ENCODE measurements around the gene ZCRB1.
A peak's percentile ranks its signal among the peaks of the same experiment; 100 is the strongest.

The ZCRB1 gene

GRCh38 chr12:42326541-42327226 lies 790 bp upstream of the ZCRB1 start:
- DNase-seq = peak in 1 of 2 donors; percentile 21

DNA sequence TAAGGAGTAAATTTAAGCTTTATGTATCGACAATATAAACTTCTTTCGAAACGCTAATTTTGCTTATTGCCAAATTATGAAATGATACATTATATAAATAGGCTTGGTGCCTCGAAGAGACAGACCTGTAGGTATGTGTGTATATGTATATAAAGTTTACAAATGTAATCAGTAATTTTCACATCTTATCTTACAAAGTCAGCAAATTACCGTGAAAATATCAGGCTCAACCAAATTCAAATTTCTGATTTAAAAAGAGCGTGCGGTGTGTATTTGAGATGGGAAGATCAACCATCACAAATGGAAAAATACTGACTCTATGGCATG lies 605 bp downstream of the ZCRB1 start:
- DNase-seq = no peak

DNA sequence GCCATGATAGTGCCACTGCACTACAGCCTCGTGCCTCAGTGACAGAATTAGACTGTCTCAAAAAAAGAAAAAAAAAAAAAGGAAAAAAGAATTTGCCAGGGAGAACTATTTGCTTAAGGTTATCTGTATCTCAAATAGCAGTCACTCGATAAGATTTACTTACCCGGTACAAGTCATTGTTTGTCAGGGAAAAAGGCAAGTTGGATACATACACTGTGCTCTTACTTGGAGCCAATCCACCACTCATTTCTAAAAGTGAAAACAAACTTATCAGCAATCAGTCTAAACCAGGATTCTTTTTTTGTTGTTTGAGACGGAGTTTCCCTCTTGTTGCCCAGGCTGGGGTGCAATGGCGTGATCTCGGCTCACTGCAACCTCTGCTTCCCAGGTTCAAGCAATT lies 2.0 kb downstream of the ZCRB1 start:
- DNase-seq = no peak

DNA sequence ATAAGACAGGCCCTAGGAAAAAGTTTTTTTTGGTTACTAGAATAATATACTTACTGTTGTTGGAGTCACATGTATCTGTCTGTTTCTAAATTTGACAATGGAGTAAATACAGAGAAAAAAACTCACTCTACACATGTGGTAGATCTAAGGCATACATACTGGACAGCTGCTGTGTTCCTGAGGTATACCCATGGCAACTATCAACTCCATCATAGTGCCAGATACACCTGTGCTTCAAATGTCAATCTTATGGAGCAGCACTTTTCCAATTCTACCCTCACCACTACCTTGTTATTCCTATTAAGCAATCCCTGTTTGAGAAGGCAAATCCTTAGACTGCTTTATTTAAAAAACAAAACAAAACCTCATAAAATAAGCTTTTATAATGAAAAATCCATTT lies 3.3 kb downstream of the ZCRB1 start:
- no peak for DNase-seq

- DNase-seq = no peak
Measured at GRCh38 chr12:42320796-42321195, 5.1 kb downstream of the ZCRB1 start.

GRCh38 chr12:42315108-42315507 lies 10.8 kb downstream of the ZCRB1 start:
- no peak for DNase-seq

- DNase-seq = no peak
Measured at GRCh38 chr12:42309996-42310395, 15.9 kb downstream of the ZCRB1 start.

GRCh38 chr12:42308390-42308789 lies 17.5 kb downstream of the ZCRB1 start:
- DNase-seq = no peak

DNA sequence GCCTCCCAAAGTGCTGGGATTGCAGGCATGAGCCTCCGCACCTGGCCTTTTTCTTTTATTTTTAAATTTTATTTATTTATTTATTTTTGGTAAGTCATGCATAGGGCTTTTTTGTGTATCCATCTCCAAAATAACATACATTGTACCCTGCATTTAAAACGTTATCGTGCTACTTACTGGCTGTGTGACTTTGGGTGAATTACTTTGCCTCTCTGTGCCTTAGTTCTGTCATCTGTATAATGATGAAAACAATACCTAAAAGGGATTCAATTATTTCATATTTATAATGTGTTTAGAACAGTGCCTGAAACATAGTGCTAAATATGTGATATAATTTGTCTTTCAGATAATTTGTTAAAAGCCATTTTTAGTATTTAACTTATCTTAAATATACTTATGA lies 19.6 kb downstream of the ZCRB1 start:
- no peak for DNase-seq

GRCh38 chr12:42299392-42300308 lies 26.2 kb downstream of the ZCRB1 start:
- DNase-seq = peak; percentile 68 to 82

DNA sequence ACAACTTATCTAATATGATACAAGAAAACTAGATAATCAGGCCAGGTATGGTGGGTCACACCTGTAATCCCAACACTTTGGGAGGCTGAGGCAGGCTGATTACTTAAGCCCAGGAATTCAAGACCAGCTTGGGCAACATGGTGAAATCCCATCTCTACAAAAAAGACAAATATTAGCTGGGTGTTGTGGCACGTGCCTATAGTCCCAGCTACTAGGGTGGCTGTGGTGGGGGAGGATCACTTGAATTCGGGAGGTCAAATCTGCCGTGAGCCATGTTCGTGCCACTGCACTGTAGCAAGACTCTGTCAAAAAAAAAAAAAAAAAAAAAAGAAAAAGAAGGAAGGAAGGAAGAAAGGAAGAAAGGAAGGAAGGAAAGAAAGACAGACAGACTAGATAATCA lies 27.0 kb downstream of the ZCRB1 start:
- DNase-seq = no peak

DNA sequence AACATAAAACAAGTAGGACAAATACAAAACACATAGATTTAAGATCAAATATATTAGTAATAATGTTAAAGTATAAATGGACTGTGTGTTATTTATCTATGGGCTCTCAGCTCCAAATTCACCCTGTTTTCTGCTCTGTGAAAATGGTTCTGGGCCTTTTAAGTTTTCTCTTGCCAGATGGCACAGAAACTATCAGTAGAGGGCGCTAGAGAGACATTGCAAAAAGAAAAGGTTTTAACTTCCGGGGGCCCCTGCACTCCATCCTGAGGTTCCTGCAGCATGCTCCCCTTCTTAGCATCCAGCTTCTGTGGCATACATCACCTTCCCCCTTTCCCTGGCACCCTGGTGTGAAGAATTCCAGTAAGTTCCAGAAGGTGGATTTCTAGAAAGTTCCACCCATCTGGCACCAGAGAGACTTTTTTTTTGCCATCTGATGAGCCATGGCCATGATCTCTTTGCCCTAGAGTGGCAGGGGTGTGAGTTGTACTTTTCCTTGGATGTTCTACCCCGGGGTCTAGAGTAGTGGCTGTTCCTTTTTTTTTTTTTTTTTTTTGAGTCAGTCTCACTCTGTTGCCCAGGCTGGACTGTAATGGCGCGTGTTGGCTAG lies 29.3 kb downstream of the ZCRB1 start:
- no peak for DNase-seq

DNA sequence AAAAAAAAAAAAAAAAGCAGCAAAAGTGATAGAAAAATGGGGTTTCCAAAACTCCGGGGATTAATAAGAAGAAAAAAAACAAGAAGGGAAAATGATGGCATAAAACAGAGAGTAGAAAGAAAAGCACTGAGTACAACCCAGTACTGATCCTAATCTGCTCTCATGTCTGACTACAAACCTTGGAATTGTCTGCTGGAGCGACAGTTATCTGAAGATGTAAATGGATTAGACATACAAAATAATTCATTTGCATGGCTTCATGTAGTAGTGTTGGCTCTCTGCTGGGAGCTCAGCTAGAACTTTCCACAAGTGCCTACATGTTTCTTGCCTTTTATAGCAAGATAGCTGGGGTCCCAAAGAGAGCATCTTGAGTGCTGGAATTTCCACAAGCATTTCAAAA lies 34.2 kb downstream of the ZCRB1 start:
- DNase-seq = no peak

- DNase-seq = no peak
Measured at GRCh38 chr12:42288544-42288943, 37.4 kb downstream of the ZCRB1 start.

DNA sequence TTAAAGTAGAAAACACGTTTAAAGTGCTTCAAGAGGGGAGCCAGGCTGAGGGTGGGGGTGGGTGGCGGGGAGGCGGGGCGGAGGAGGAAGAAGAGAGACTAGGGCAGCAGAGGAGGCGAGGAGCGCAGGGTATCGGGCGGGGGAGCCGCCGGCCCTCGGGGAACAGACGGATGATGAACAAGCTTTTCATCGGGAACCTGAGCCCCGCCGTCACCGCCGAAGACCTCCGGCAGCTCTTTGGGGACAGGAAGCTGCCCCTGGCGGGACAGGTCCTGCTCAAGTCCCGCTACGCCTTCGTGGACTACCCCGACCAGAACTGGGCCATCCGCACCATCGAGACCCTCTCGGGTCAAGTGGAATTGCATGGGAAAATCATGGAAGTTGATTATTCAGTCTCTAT lies 39.2 kb downstream of the ZCRB1 start:
- no peak for DNase-seq

DNA sequence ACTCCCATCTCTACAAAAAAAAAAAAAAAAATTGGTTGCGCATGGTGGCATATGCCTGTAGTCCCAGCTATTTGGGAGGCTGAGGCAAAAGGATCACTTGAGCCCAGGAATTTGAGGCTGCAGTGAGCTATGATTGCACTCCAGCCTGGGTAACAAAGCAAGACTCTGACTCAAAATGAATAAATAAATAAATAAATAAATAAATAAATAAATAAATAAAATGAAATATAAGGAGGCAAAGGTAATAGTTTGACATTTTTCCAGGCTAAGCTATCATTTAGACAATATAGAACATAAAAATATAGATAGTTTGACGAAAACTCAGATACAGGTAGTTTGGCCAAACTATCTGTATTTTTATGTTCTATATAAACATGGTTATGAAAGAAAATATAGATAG lies 40.5 kb downstream of the ZCRB1 start:
- DNase-seq = no peak

GRCh38 chr12:42284876-42285275 lies 41.0 kb downstream of the ZCRB1 start:
- DNase-seq = no peak

DNA sequence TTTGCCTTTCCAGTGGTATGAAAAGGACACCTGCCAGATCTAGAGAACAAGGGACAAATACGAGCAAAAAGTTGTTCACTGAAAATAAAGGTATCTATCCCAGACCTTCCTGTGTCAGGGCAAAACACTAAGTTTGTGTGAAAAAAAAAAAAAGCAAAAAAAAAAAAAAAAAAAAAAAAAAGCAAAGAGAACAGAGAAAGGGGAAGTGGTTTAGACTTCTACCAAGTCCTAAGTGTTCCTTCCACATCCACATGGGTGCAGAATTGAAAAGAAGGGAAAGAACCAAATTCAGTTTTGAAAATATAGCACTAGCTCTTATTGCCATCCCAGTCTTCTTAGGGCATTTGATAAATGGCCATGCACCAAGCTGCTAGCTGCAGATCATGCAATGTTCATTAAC lies 41.7 kb downstream of the ZCRB1 start:
- DNase-seq = no peak

DNA sequence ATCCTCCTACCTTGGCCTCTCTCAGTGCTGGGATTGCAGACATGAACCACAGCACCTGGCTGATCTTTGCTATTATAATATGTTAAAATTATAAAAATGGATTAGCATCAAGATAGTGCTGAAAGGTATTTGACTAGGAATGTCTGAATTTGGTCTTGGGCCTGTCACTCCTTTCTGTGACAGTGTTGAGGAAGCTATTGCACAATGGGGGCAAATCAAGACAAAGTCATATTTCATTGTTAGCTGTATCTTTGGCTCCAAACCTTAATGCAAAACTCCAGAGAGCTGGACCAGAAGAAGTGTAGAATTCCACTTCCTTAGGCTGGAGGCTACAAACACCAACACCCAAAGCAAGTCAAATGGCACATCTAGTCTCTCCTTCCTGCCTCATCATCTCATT lies 42.2 kb downstream of the ZCRB1 start:
- no peak for DNase-seq

DNA sequence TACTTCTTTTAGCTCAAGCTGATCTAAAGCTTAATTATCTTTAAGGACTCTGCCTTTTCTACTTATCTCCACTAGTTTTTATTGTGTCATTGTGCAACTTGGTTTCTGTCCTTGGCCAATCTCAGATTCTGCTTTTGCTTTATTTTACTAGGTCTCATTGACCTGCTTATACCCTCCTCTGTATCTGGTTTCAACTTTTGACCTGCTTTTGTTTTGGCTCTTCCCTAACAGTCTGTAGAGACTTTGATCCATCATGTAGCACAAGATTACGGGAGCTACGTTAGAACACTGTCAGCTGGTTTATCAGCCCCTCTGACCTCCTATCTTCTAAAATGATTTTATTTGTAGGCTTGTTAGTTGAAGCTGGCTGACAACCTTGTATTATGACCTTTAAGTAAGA lies 43.6 kb downstream of the ZCRB1 start:
- no peak for DNase-seq

DNA sequence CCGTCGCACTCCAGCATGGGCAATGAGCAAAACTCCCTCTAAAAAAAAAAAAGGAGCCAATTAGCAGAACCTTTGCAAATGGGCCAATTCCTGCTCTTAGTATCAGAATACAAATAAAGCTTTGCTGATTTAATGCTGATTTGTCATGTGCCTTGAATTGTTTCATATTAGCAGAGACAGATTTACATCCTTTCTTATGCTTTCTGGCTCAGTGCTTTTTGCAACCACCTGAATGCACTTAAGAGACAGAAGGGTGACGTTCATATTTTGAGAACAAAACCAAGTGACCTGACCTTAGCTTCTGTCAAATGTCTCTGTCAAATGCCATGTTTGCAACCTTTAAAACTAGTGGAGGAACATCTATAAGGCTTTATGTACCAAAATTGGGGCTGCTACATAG lies 44.0 kb downstream of the ZCRB1 start:
- DNase-seq = no peak

DNA sequence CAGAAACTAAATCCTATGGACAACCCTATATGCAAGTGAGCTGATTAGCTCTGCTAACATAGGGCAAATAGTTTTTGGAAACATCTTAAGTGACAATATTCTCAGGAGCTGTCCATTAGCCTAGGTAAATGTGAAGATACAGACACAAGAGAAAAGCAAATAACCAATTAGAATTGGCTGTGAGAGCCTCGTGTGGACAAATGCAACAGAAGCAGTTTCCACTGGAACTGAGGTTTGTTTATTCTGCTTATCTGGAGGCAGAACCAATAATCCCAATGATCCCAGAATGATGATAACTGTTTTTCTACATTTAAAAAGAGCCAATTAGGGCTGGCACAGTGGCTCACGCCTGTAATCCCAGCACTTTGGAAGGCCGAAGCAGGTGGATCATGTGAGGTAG lies 44.6 kb downstream of the ZCRB1 start:
- no peak for DNase-seq

DNA sequence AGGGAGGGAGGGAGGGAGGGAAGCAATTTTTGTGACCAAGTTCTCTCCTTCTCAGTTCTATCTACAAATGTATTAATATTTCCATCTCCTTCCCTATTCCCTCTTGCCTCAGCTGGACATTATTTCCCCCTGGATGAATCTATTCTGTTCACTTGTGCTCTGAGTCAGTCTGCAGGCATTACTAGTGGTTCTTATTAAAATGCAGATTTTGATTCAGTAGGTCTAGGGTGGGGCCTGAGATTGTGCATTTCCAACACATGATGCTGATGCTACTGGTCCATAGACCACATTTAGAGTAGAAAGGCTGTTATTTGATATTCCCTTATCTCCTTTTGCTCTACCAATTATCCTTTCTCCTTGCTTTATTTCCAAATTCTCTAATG lies 47.8 kb downstream of the ZCRB1 start:
- no peak for DNase-seq
